Astrocyte (in vitro differentiated cells and primary cell): ENCODE measurements around the gene RNF217. TPM values are rescaled to one million over a fixed set of nuclear protein-coding genes. Genes with fewer than 3 reads are reported as not detected.
"Not testable (repeated sequence)": the region's sequence is repeated elsewhere in the genome, so short reads cannot be mapped to it uniquely, and the experiment has no call there.

Experiments
- DNase-seq: peaks from one replicate; pipeline ENCODE4 v3.0.0-alpha.2; 2010; ENCODE audit warnings: low read depth
- FAIRE-seq: peaks from 2 replicates; lab custom pipeline; 2011; peaks lifted over from hg19 to GRCh38; lab: Jason Lieb, UNC
- H2AFZ ChIP-seq: 2 replicates; pipeline ENCODE4 v1.6.0; 2012; ENCODE audit warnings: low read depth, low read length, inconsistent platforms
- H3K27ac ChIP-seq: 2 replicates; pipeline ENCODE4 v1.5.1; 2011; ENCODE audit warnings: low read depth, low read length, inconsistent platforms
- H3K27me3 ChIP-seq: 2 replicates; pipeline ENCODE4 v1.6.0; 2011; ENCODE audit warnings: low read length, inconsistent platforms; ENCODE audit not compliant: insufficient read depth
- H3K36me3 ChIP-seq: 2 replicates; pipeline ENCODE4 v1.5.1; 2011; ENCODE audit warnings: low read length, inconsistent platforms; ENCODE audit not compliant: insufficient read depth
- H3K4me1 ChIP-seq: 2 replicates; pipeline ENCODE4 v1.5.1; 2011; ENCODE audit warnings: low read length, inconsistent platforms; ENCODE audit not compliant: insufficient read depth
- H3K4me2 ChIP-seq: 2 replicates; pipeline ENCODE4 v1.6.0; 2012; ENCODE audit warnings: low read length, inconsistent platforms
- H3K4me3 ChIP-seq: 2 replicates; pipeline ENCODE4 v1.5.1; 2011; ENCODE audit warnings: low read depth, mild to moderate bottlenecking, low read length, inconsistent platforms; ENCODE audit not compliant: insufficient read depth
- H3K79me2 ChIP-seq: 2 replicates; pipeline ENCODE4 v1.6.0; 2012; ENCODE audit warnings: mild to moderate bottlenecking, low read length, inconsistent platforms; ENCODE audit not compliant: insufficient read depth
- H3K9ac ChIP-seq: 2 replicates; pipeline ENCODE4 v1.6.0; 2012; ENCODE audit warnings: mild to moderate bottlenecking, low read length, inconsistent platforms
- H3K9me3 ChIP-seq: 2 replicates; pipeline ENCODE4 v1.5.1; 2012; ENCODE audit warnings: low read depth, mild to moderate bottlenecking, low read length, inconsistent platforms; ENCODE audit not compliant: insufficient read depth
- H4K20me1 ChIP-seq: 2 replicates; pipeline ENCODE4 v1.6.0; 2012; ENCODE audit warnings: low read length, inconsistent platforms; ENCODE audit not compliant: insufficient read depth
- H3K27ac Mint-ChIP-seq: one replicate; pipeline ENCODE4 v1.8.0; 2021; ENCODE audit warnings: mild to moderate bottlenecking, mixed read lengths; ENCODE audit not compliant: unreplicated experiment
- H3K27me3 Mint-ChIP-seq: one replicate; pipeline ENCODE4 v1.8.0; 2021; ENCODE audit warnings: low read depth, mixed read lengths; ENCODE audit not compliant: unreplicated experiment
- H3K36me3 Mint-ChIP-seq: one replicate; pipeline ENCODE4 v1.8.0; 2021; ENCODE audit warnings: low read depth, mixed read lengths; ENCODE audit not compliant: unreplicated experiment
- H3K4me1 Mint-ChIP-seq: one replicate; pipeline ENCODE4 v1.8.0; 2021; ENCODE audit warnings: low read depth, mixed read lengths; ENCODE audit not compliant: unreplicated experiment
- H3K4me3 Mint-ChIP-seq: one replicate; pipeline ENCODE4 v1.8.0; 2021; ENCODE audit warnings: mild to moderate bottlenecking, moderate library complexity, mixed read lengths; ENCODE audit not compliant: unreplicated experiment
- H3K9me3 Mint-ChIP-seq: one replicate; pipeline ENCODE4 v1.8.0; 2021; ENCODE audit warnings: mild to moderate bottlenecking, mixed read lengths; ENCODE audit not compliant: unreplicated experiment
- EZH2 ChIP-seq: IDR thresholded peaks from 2 replicates; pipeline ENCODE4 v1.6.1; 2012; ENCODE audit warnings: mild to moderate bottlenecking, low read length, inconsistent platforms; ENCODE audit not compliant: insufficient read depth
- total RNA-seq: library from RNA; stranded (reverse); gene quantifications from 2 replicates; pipeline ENCODE4 v1.2.1, GENCODE V29; 2021
- TF ChIP-seq, protein P1 (sequence below): IDR thresholded peaks from 2 replicates; pipeline ENCODE4 v1.5.1; 2011; ENCODE audit warnings: low read depth, mild to moderate bottlenecking, inconsistent platforms, low read length, moderate library complexity; ENCODE audit not compliant: insufficient read depth

The RNF217 gene
- total RNA-seq, 1 donor from 2014 or later: 49.4 TPM

DNA sequence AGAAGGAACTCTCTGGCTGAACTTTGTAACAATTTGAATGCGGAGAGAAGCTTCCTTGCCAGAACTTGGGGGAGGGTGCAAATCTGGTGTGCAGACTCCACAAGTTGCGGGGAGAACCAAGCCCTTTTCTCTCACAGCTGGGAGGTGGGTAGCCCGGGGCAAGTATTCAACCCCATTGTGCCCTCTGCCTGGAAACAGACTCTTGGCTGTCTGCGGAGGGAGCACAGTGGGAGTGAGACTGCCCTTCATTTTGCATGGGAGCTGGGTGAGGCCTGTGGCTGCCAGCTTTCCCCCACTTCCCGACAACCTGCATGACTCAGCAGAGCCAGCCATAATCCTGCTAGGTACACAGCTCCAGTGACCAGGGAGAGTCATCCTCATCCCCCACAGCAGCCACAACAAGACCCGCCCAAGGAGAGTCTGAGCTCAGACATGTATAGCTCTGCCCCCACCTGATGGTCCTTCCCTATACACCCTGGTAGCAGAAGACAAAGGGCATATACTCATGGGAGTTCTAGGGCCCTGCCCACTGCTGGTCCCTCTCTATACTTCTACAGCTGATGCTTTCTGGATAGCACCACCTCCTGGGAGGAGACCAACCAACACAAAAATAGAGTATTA lies 161.9 kb downstream of the RNF217 start:
- Histone ChIP-seq H3K4me2 (peak overlapping the region; percentile 50), H2AFZ (peak overlapping the region; percentile 79), H3K9ac (no peak overlapping the region), H3K79me2 (no peaks in the 10 kb centered on the region), H3K27me3 (no peaks in the 10 kb centered on the region), H3K4me3 (no peak overlapping the region), H3K9me3 (no peaks in the 10 kb centered on the region), H4K20me1 (no peaks in the 10 kb centered on the region), H3K36me3 (no peaks in the 10 kb centered on the region), H3K27ac (no peak overlapping the region), H3K4me1 (peaks cover 5% of the 10 kb centered on the region)
- DNase-seq (peak; percentile 41), FAIRE-seq (no peak)
- TF ChIP-seq EZH2: no peak
- TF ChIP-seq, protein P1, sequence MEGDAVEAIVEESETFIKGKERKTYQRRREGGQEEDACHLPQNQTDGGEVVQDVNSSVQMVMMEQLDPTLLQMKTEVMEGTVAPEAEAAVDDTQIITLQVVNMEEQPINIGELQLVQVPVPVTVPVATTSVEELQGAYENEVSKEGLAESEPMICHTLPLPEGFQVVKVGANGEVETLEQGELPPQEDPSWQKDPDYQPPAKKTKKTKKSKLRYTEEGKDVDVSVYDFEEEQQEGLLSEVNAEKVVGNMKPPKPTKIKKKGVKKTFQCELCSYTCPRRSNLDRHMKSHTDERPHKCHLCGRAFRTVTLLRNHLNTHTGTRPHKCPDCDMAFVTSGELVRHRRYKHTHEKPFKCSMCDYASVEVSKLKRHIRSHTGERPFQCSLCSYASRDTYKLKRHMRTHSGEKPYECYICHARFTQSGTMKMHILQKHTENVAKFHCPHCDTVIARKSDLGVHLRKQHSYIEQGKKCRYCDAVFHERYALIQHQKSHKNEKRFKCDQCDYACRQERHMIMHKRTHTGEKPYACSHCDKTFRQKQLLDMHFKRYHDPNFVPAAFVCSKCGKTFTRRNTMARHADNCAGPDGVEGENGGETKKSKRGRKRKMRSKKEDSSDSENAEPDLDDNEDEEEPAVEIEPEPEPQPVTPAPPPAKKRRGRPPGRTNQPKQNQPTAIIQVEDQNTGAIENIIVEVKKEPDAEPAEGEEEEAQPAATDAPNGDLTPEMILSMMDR: no peak
- H3K4me3 Mint-ChIP-seq: no peak overlapping the region
- H3K36me3 Mint-ChIP-seq: peaks cover 7% of the 10 kb centered on the region
- peaks cover 13% of the 10 kb centered on the region for H3K4me1 Mint-ChIP-seq
- H3K27me3 Mint-ChIP-seq: no peaks in the 10 kb centered on the region
- H3K27ac Mint-ChIP-seq: peak overlapping the region; percentile 83
- peaks cover 7% of the 10 kb centered on the region for H3K9me3 Mint-ChIP-seq

DNA sequence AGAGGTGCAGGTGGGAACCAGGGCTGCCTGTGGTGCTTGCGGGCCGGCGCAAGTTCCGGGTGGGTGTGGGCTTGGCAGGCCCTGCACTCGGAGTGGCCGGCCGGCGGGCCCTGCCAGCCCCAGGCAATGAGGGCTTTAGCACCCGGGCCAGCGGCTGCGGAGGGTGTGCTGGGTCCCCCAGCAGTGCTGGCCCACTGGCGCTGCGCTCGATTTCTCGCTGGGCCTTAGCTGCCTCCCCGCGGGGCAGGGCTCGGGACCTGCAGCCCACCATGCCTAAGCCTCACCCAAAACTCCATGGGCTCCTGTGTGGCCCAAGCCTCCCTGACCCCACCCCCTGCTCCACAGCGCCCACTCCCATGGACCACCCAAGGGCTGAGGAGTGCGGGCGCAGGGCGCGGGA lies 163.6 kb downstream of the RNF217 start:
- not testable (repeated sequence) for H3K9me3 ChIP-seq, H3K4me3 Mint-ChIP-seq, H3K4me1 ChIP-seq, H3K9ac ChIP-seq, H3K9me3 Mint-ChIP-seq, FAIRE-seq, H3K27me3 ChIP-seq, H3K27ac Mint-ChIP-seq, H3K4me2 ChIP-seq, H3K27ac ChIP-seq, H4K20me1 ChIP-seq, H3K36me3 ChIP-seq, DNase-seq, H3K79me2 ChIP-seq, H3K27me3 Mint-ChIP-seq, H3K4me3 ChIP-seq, H3K36me3 Mint-ChIP-seq, H2AFZ ChIP-seq
- H3K4me1 Mint-ChIP-seq: peaks cover 11% of the 10 kb centered on the region

DNA sequence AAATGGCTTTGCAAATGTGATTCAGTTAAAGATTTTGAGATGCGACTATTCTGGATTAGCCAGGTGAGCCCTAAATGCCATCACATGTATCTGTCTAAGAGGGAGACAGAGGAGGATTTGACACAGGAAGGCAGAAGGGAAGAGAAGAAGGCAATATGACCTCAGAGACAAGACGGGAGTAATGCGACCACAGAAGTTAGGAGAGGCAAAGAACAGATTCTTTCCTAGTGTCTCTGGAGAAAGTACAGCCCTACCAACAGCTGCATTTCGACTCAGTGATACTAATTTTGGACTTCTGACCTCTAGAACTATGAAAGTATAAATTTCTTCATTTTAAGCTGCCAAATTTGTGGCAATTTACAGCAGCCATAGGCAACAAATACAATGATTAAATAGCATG lies 167.1 kb downstream of the RNF217 start:
- Mint-ChIP-seq H3K4me1 (peaks cover 2% of the 10 kb centered on the region), H3K27me3 (no peaks in the 10 kb centered on the region), H3K36me3 (peaks cover 7% of the 10 kb centered on the region), H3K9me3 (peaks cover 6% of the 10 kb centered on the region), H3K4me3 (no peak overlapping the region), H3K27ac (no peak overlapping the region)
- Histone ChIP-seq H4K20me1 (no peaks in the 10 kb centered on the region), H3K36me3 (no peaks in the 10 kb centered on the region), H2AFZ (no peak overlapping the region), H3K4me3 (no peak overlapping the region), H3K9me3 (no peaks in the 10 kb centered on the region), H3K4me1 (no peaks in the 10 kb centered on the region), H3K4me2 (no peak overlapping the region), H3K9ac (no peak overlapping the region), H3K27ac (no peak overlapping the region), H3K27me3 (no peaks in the 10 kb centered on the region), H3K79me2 (no peaks in the 10 kb centered on the region)
- FAIRE-seq (no peak), DNase-seq (no peak)
- TF ChIP-seq EZH2: no peak
- TF ChIP-seq, protein P1: no peak
